Measurements from ENCODE around the gene VPS4A. TPM values are rescaled to one million over a fixed set of nuclear protein-coding genes. Genes with fewer than 3 reads are reported as not detected.

The VPS4A gene
- polyA plus RNA-seq, 1 donor from 2014 or later: 46.3 TPM

GRCh38 chr16:69321080-69321479 lies 9.9 kb downstream of the VPS4A start:
- Histone ChIP-seq H3F3A (ENCODE audit: insufficient read depth, low read length, poor library complexity, severe bottlenecking) (no peaks in the 10 kb centered on the region), H3K4me2 (ENCODE audit: low read length) (no peak overlapping the region), H2AFZ (ENCODE audit: low read depth, low read length) (no peak overlapping the region), H4K20me1 (ENCODE audit: insufficient read depth) (peaks cover 6% of the 10 kb centered on the region), H3K9me2 (ENCODE audit: insufficient read depth, low read length) (no peaks in the 10 kb centered on the region), H3K79me2 (replicated peaks; ENCODE audit: insufficient read depth, low read length) (peaks cover 11% of the 10 kb centered on the region), H3K9me3 (ENCODE audit: low read length) (no peaks in the 10 kb centered on the region), H3K36me3 (ENCODE audit: insufficient read depth, low read length) (peaks cover 2% of the 10 kb centered on the region), H3K27ac (ENCODE audit: low read length) (no peak overlapping the region), H3K9ac (ENCODE audit: low read length) (no peak overlapping the region), H3K4me3 (ENCODE audit: low read length) (no peak overlapping the region), H3K27me3 (ENCODE audit: insufficient read depth, low read depth, low read length) (no peaks in the 10 kb centered on the region)
- TF ChIP-seq TAF1 (IDR thresholded peaks at IDR 0.05; ENCODE audit: low read depth): no peak
- no peak for TF ChIP-seq REST (IDR thresholded peaks at IDR 0.05; ENCODE audit: borderline replicate concordance)
- no peak for TF ChIP-seq EP300 (conservative IDR thresholded peaks at IDR 0.05; ENCODE audit: poor library complexity, severe bottlenecking)
- no peak for TF ChIP-seq RAD21 (conservative IDR thresholded peaks at IDR 0.05)
- TF ChIP-seq CTCF (IDR thresholded peaks at IDR 0.05; ENCODE audit: poor library complexity, severe bottlenecking): no peak
- no peak for TF ChIP-seq SMC3 (conservative IDR thresholded peaks at IDR 0.05; ENCODE audit: poor library complexity)
- no peak for TF ChIP-seq EZH2 (IDR thresholded peaks at IDR 0.05; ENCODE audit: borderline replicate concordance, insufficient read depth, low read length, poor library complexity, severe bottlenecking)
- no peak for TF ChIP-seq POLR2AphosphoS5 (IDR thresholded peaks at IDR 0.05)
- TF ChIP-seq MXI1 (conservative IDR thresholded peaks at IDR 0.05; ENCODE audit: poor library complexity, severe bottlenecking): no peak

- H3K9me2 ChIP-seq (ENCODE audit: insufficient read depth, low read length): no peaks in the 10 kb centered on the region
- no peak overlapping the region for H3K4me3 ChIP-seq (ENCODE audit: low read length)
- H3K27me3 ChIP-seq (ENCODE audit: insufficient read depth, low read depth, low read length): no peaks in the 10 kb centered on the region
- no peak overlapping the region for H3K27ac ChIP-seq (ENCODE audit: low read length)
- H3K4me2 ChIP-seq (ENCODE audit: low read length): no peak overlapping the region
- H3K9me3 ChIP-seq (ENCODE audit: low read length): no peaks in the 10 kb centered on the region
- no peak overlapping the region for H2AFZ ChIP-seq (ENCODE audit: low read depth, low read length)
- H3F3A ChIP-seq (ENCODE audit: insufficient read depth, low read length, poor library complexity, severe bottlenecking): no peaks in the 10 kb centered on the region
- TF ChIP-seq EP300 (conservative IDR thresholded peaks at IDR 0.05; ENCODE audit: poor library complexity, severe bottlenecking) (no peak), REST (IDR thresholded peaks at IDR 0.05; ENCODE audit: borderline replicate concordance) (no peak), POLR2AphosphoS5 (IDR thresholded peaks at IDR 0.05) (no peak), RAD21 (conservative IDR thresholded peaks at IDR 0.05) (no peak), MXI1 (conservative IDR thresholded peaks at IDR 0.05; ENCODE audit: poor library complexity, severe bottlenecking) (no peak), EZH2 (IDR thresholded peaks at IDR 0.05; ENCODE audit: borderline replicate concordance, insufficient read depth, low read length, poor library complexity, severe bottlenecking) (no peak), CTCF (IDR thresholded peaks at IDR 0.05; ENCODE audit: poor library complexity, severe bottlenecking) (no peak), SMC3 (conservative IDR thresholded peaks at IDR 0.05; ENCODE audit: poor library complexity) (no peak), TAF1 (IDR thresholded peaks at IDR 0.05; ENCODE audit: low read depth) (no peak)
- no peaks in the 10 kb centered on the region for H3K36me3 ChIP-seq (ENCODE audit: insufficient read depth, low read length)
- no peak overlapping the region for H3K9ac ChIP-seq (ENCODE audit: low read length)
- peaks cover 6% of the 10 kb centered on the region for H4K20me1 ChIP-seq (ENCODE audit: insufficient read depth)
- H3K79me2 ChIP-seq (replicated peaks; ENCODE audit: insufficient read depth, low read length): peaks cover 22% of the 10 kb centered on the region
These were observed 11.2 kb downstream of the VPS4A start for GRCh38 chr16:69322343-69322742.
